ACC112 (cell line): ENCODE measurements around the gene BOC.

Experiments used
- H2AFZ ChIP-seq: fragments of 200-600 bp; sonication (generic); one replicate; pipeline ENCODE4 v1.6.0; 2017; ENCODE audit warnings: antibody characterized with exemption, low read length; ENCODE audit not compliant: unreplicated experiment
- H3K27ac ChIP-seq: fragments of 200-600 bp; sonication (generic); 2 replicates; pipeline ENCODE4 v1.5.1; 2014; ENCODE audit warnings: low read depth, mild to moderate bottlenecking, antibody characterized with exemption, low read length, moderate library complexity
- H3K27me3 ChIP-seq: fragments of 200-600 bp; sonication (generic); 2 replicates; pipeline ENCODE4 v1.6.1; 2014; ENCODE audit warnings: mild to moderate bottlenecking, antibody characterized with exemption, low read length, moderate library complexity, mixed read lengths; ENCODE audit not compliant: insufficient read depth
- H3K36me3 ChIP-seq: fragments of 200-600 bp; sonication (generic); 2 replicates; pipeline ENCODE4 v1.6.1; 2016; ENCODE audit warnings: mild to moderate bottlenecking, antibody characterized with exemption, low read length, moderate library complexity, mixed read lengths; ENCODE audit not compliant: insufficient read depth
- H3K4me1 ChIP-seq: fragments of 200-600 bp; sonication (generic); one replicate; pipeline ENCODE4 v1.6.1; 2016; ENCODE audit warnings: low read length, mixed read lengths; ENCODE audit not compliant: insufficient read depth, unreplicated experiment, control insufficient read depth
- H3K4me3 ChIP-seq: fragments of 200-600 bp; sonication (generic); 2 replicates; pipeline ENCODE4 v1.5.1; 2014; ENCODE audit warnings: mild to moderate bottlenecking, low read depth, low read length
- H3K79me2 ChIP-seq: fragments of 200-600 bp; sonication (generic); one replicate; pipeline ENCODE4 v1.6.0; 2016; ENCODE audit warnings: low read length; ENCODE audit not compliant: control insufficient read depth, unreplicated experiment, insufficient read depth

The BOC gene

GRCh38 chr3:113241292-113242095 lies 30.1 kb downstream of the BOC start:
- peak overlapping the region; percentile 74 for H2AFZ ChIP-seq
- H3K4me1 ChIP-seq: peaks cover 41% of the 10 kb centered on the region
- H3K36me3 ChIP-seq: no peaks in the 10 kb centered on the region
- peak overlapping the region; percentile 28 for H3K4me3 ChIP-seq
- H3K79me2 ChIP-seq: no peaks in the 10 kb centered on the region
- H3K27ac ChIP-seq: peak overlapping the region; percentile 39
- no peaks in the 10 kb centered on the region for H3K27me3 ChIP-seq

DNA sequence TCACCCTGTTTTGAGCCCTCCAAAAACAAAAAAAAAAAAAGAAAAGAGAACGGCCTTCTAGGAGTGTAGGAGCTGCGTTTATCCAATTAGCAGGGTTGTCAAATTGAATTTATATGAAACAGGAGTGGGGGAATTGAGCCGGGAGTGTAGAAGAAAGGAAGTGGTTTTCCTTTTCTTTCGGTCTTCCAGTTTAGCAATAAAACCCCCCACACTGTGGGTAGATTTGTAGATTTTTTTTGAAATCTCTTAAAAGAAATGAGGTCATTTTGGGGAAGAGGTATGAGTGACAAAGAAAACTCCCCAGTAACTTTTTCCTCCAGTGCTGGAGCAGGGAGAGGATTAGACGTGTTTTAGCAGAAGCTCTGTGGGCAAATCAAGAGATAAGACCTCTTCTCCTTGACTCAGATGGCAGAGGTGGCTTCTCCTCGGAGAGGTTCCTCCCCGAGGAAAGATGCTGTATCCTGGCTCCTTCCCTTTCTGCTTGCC lies 30.8 kb downstream of the BOC start:
- no peaks in the 10 kb centered on the region for H3K36me3 ChIP-seq
- no peaks in the 10 kb centered on the region for H3K27me3 ChIP-seq
- peak overlapping the region; percentile 39 for H3K27ac ChIP-seq
- H2AFZ ChIP-seq: peak overlapping the region; percentile 74
- H3K4me1 ChIP-seq: peaks cover 47% of the 10 kb centered on the region
- peak overlapping the region; percentile 28 for H3K4me3 ChIP-seq
- no peaks in the 10 kb centered on the region for H3K79me2 ChIP-seq

DNA sequence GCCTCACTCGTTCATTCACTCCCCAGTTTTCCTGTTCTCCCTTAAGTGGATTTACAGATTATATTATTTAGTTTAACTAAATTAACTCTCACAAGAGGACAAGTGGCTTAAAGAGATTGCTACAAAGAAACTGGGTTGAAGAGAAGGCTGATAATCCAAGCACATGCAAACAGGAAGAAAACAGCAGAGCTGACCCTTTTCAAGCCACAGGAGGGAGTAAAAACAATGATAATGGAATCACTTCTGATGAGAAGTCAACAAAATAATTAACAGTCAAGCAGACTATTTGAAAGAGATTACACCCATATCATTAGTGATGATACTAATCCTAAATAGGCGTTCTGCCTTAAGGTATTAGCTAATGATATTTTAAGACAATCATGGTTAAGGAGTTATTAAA lies 31.7 kb downstream of the BOC start:
- H3K79me2 ChIP-seq: no peaks in the 10 kb centered on the region
- peaks cover 50% of the 10 kb centered on the region for H3K4me1 ChIP-seq
- H3K4me3 ChIP-seq: no peak overlapping the region
- no peaks in the 10 kb centered on the region for H3K36me3 ChIP-seq
- H2AFZ ChIP-seq: peak overlapping the region; percentile 11
- H3K27ac ChIP-seq: no peak overlapping the region
- H3K27me3 ChIP-seq: no peaks in the 10 kb centered on the region

DNA sequence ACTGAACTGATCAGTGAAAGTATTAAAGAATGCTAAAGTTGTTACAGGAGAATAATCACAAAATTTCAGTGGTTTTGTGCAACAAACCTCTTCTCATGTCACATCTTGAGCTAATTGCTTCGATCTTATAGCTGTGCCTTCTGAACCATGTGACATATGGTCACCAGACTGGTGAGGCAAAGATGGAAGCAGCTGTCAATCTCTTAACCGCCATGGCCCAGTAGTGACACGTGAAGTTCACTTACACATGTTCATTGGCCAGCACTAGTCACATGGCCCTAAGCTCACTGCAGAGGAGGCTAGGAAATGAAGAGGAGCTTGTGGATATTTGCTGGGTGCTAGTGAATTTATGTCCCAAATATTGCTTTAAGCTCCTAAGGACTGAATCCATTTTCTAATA lies 32.5 kb downstream of the BOC start:
- no peaks in the 10 kb centered on the region for H3K27me3 ChIP-seq
- H3K4me3 ChIP-seq: no peak overlapping the region

GRCh38 chr3:113245761-113246161 lies 34.4 kb downstream of the BOC start:
- Histone ChIP-seq H3K4me1 (peaks cover 61% of the 10 kb centered on the region), H3K4me3 (peak overlapping the region; percentile 31; the same call in 1 of the 2 replicates), H3K27me3 (no peaks in the 10 kb centered on the region), H2AFZ (peak overlapping the region; percentile 53), H3K27ac (peak overlapping the region; percentile 69), H3K79me2 (no peaks in the 10 kb centered on the region), H3K36me3 (no peaks in the 10 kb centered on the region)

More for the DNA sequence above, 32.5 kb downstream of the BOC start:
- Histone ChIP-seq H3K4me1 (peaks cover 54% of the 10 kb centered on the region), H3K79me2 (no peaks in the 10 kb centered on the region), H2AFZ (no peak overlapping the region), H3K36me3 (no peaks in the 10 kb centered on the region), H3K27ac (no peak overlapping the region)

DNA sequence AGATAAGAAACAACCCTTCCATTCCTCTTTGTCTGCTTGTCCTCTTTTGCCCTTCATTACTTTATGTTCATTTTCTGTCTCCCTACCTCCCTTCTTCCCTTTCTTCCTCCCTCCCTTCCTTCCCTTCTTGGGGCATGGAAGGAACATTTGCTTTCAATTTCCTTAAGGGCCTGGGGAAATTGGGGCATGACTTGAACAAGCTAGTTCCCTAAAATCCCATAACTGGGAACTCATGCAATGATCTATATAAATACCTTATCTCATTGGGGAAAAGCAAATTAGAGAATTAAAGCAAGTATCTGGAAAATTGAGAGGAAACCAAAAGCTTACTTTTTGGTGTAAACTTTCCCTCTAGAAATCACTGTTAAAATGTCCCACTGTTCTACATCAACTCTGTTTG lies 35.7 kb downstream of the BOC start:
- Histone ChIP-seq H2AFZ (no peak overlapping the region), H3K4me1 (peaks cover 48% of the 10 kb centered on the region), H3K27me3 (no peaks in the 10 kb centered on the region), H3K36me3 (no peaks in the 10 kb centered on the region), H3K79me2 (no peaks in the 10 kb centered on the region), H3K4me3 (no peak overlapping the region), H3K27ac (no peak overlapping the region)

- H3K4me3 ChIP-seq: no peak overlapping the region
- H3K27me3 ChIP-seq: no peaks in the 10 kb centered on the region
- no peaks in the 10 kb centered on the region for H3K79me2 ChIP-seq
- peaks cover 40% of the 10 kb centered on the region for H3K4me1 ChIP-seq
- no peaks in the 10 kb centered on the region for H3K36me3 ChIP-seq
- H2AFZ ChIP-seq: no peak overlapping the region
- no peak overlapping the region for H3K27ac ChIP-seq
These were observed 36.5 kb downstream of the BOC start for GRCh38 chr3:113247675-113248458.

DNA sequence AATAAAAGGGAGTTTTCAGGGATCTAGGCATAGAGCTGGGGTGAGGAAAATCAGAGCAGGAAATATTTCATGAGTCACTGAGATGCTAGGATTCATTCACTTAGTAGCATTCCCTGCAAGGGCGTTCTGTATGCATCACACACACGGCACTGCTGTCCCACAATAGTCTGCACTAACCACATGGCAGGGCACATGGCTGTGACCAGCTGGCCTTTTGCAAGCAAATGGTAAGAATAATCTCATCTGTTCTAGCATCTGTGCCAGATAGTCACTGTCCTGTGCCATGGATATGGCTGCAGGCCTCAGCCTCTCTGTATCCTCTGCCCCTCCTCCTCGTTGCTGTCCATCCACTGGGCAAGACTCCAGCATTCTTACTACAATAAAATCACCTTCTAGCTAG lies 37.8 kb downstream of the BOC start:
- Histone ChIP-seq H3K27ac (peak overlapping the region; percentile 5; the same call in 1 of the 2 replicates), H3K79me2 (no peaks in the 10 kb centered on the region), H3K4me3 (no peak overlapping the region), H3K4me1 (peaks cover 32% of the 10 kb centered on the region), H3K36me3 (no peaks in the 10 kb centered on the region), H2AFZ (no peak overlapping the region), H3K27me3 (no peaks in the 10 kb centered on the region)

DNA sequence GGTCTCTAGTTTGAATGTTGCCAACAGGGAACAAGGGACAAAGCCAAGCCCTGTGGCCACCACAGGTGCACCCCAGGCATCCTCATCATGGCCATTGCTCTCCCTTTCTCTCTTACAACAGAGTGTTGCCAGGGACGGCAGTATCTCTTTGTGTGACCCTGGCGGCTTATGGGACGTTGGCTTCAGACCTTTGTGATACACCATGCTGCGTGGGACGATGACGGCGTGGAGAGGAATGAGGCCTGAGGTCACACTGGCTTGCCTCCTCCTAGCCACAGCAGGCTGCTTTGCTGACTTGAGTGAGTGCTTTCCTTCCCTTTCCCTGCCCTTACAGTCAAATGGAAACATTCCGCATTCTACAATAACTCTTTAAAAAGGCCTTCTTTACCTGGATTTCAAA lies 38.2 kb downstream of the BOC start:
- Histone ChIP-seq H3K79me2 (no peaks in the 10 kb centered on the region), H3K36me3 (no peaks in the 10 kb centered on the region), H3K4me3 (no peak overlapping the region), H3K27me3 (no peaks in the 10 kb centered on the region), H2AFZ (no peak overlapping the region), H3K4me1 (peaks cover 32% of the 10 kb centered on the region), H3K27ac (no peak overlapping the region)

- Histone ChIP-seq H3K4me3 (no peak overlapping the region), H3K4me1 (peaks cover 30% of the 10 kb centered on the region), H2AFZ (no peak overlapping the region), H3K79me2 (no peaks in the 10 kb centered on the region), H3K27me3 (no peaks in the 10 kb centered on the region), H3K27ac (no peak overlapping the region), H3K36me3 (no peaks in the 10 kb centered on the region)
These were observed 39.2 kb downstream of the BOC start for GRCh38 chr3:113250566-113250965.
